ENCODE measurements around the gene NLRP11. TPM values are rescaled to one million over a fixed set of nuclear protein-coding genes. Genes with fewer than 3 reads are reported as not detected.
"Not testable (repeated sequence)": the region's sequence is repeated elsewhere in the genome, so short reads cannot be mapped to it uniquely, and the experiment has no call there.

Gene NLRP11
- polyA plus RNA-seq, 3 donors = not detected

GRCh38 chr19:55768818-55769217, 63.0 kb downstream of the NLRP11 start, which contains the start of gene RFPL4AL1:
RFPL4AL1 (plus strand) TSS chr19:55769118; CDS start chr19:55771805, 2,687 bp downstream.
- H3K4me3 Mint-ChIP-seq; H3K9ac ChIP-seq (ENCODE audit: insufficient read depth, low read length, poor library complexity, severe bottlenecking); intact Hi-C loops (cut with micrococcal nuclease); H3K9me3 ChIP-seq (replicated peaks in 1 of 2; ENCODE audit: control insufficient read depth in 1 of 2, insufficient read depth in 1 of 2, low read length in 2 of 2); H4K20me1 ChIP-seq (ENCODE audit: insufficient read depth, low read length); H3K36me3 Mint-ChIP-seq; H3K4me1 Mint-ChIP-seq; H3K4me3 ChIP-seq (replicated peaks in 1 of 3; ENCODE audit: low read depth in 2 of 3, low read length in 3 of 3); H3K4me2 ChIP-seq (replicated peaks; ENCODE audit: extremely low read depth, low read length, poor library complexity, severe bottlenecking); H2AFZ ChIP-seq (ENCODE audit: insufficient read depth, low read depth, low read length, poor library complexity, severe bottlenecking); H3K79me2 ChIP-seq (ENCODE audit: insufficient read depth, low read length); H3K36me3 ChIP-seq (replicated peaks in 1 of 2; ENCODE audit: control insufficient read depth in 1 of 2, insufficient read depth in 2 of 2, low read length in 2 of 2); DNase-seq; H3K27me3 Mint-ChIP-seq (ENCODE audit: low read depth in 3 of 3); H3K27me3 ChIP-seq (ENCODE audit: control insufficient read depth in 2 of 2, insufficient read depth in 2 of 2, low read length in 2 of 2): not testable (repeated sequence)
- H3K9me3 Mint-ChIP-seq = peaks cover 8 to 25% (median 21%) of the 10 kb centered on the region in 7 donors
- H3K27ac ChIP-seq (ENCODE audit: low read depth in 1 of 2, low read length in 2 of 2) = peak within 1 kb of the TSS in 1 of 2 donors; percentile 35
- 72% methylated on average over 2 of the region's 6 CpGs for WGBS (ENCODE audit: insufficient coverage)
- peak within 1 kb of the TSS in 1 of 7 donors; percentile 17 for H3K27ac Mint-ChIP-seq
- peaks cover 0 to 37% of the 10 kb centered on the region in 2 donors for H3K4me1 ChIP-seq (ENCODE audit: control insufficient read depth in 1 of 2, insufficient read depth in 2 of 2, low read length in 2 of 2)

DNA sequence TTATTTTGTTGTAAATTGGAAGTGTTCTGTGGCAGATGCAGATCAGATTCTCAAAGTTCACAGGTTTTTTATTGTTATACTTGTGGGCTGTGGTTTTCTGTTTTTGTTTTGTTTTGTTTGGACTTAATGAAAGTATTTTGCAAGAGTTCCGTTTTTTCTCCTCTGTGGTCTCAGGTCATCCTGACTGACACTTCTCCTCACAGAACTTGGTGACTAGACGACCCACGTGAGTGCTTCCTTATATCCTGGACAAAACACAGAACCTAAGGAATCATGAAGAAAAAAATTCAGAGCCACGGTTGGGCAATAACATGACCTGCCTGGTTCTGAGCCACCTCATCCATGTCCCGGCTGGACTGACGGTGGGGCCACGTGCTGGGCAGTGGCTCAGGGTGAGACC, 65.3 kb downstream of the NLRP11 start:
- DNase-seq = peak in 1 of 3 donors; percentile 87
- H3K9me3 ChIP-seq (replicated peaks in 1 of 2; ENCODE audit: control insufficient read depth in 1 of 2, insufficient read depth in 1 of 2, low read length in 2 of 2) = peaks cover 0 to 8% of the 10 kb centered on the region in 2 donors
- TF ChIP-seq, protein P1, sequence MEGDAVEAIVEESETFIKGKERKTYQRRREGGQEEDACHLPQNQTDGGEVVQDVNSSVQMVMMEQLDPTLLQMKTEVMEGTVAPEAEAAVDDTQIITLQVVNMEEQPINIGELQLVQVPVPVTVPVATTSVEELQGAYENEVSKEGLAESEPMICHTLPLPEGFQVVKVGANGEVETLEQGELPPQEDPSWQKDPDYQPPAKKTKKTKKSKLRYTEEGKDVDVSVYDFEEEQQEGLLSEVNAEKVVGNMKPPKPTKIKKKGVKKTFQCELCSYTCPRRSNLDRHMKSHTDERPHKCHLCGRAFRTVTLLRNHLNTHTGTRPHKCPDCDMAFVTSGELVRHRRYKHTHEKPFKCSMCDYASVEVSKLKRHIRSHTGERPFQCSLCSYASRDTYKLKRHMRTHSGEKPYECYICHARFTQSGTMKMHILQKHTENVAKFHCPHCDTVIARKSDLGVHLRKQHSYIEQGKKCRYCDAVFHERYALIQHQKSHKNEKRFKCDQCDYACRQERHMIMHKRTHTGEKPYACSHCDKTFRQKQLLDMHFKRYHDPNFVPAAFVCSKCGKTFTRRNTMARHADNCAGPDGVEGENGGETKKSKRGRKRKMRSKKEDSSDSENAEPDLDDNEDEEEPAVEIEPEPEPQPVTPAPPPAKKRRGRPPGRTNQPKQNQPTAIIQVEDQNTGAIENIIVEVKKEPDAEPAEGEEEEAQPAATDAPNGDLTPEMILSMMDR (IDR thresholded peaks at IDR 0.05) = no peak
- no peak overlapping the region for H2AFZ ChIP-seq (ENCODE audit: insufficient read depth, low read depth, low read length, poor library complexity, severe bottlenecking)
- H4K20me1 ChIP-seq (ENCODE audit: insufficient read depth, low read length) = no peaks in the 10 kb centered on the region
- peaks cover 0 to 3% (median 0%) of the 10 kb centered on the region in 3 donors for H3K27me3 Mint-ChIP-seq (ENCODE audit: low read depth in 3 of 3)
- peaks cover 8 to 25% (median 22%) of the 10 kb centered on the region in 7 donors for H3K9me3 Mint-ChIP-seq
- H3K4me2 ChIP-seq (replicated peaks; ENCODE audit: extremely low read depth, low read length, poor library complexity, severe bottlenecking) = no peak overlapping the region
- H3K4me1 Mint-ChIP-seq = peaks cover 1% of the 10 kb centered on the region
- H3K79me2 ChIP-seq (ENCODE audit: insufficient read depth, low read length) = no peaks in the 10 kb centered on the region
- H3K4me1 ChIP-seq (ENCODE audit: control insufficient read depth in 1 of 2, insufficient read depth in 2 of 2, low read length in 2 of 2) = peaks cover 0 to 37% of the 10 kb centered on the region in 2 donors
- H3K4me3 ChIP-seq (replicated peaks in 1 of 3; ENCODE audit: low read depth in 2 of 3, low read length in 3 of 3) = no peak overlapping the region
- H3K36me3 ChIP-seq (replicated peaks in 1 of 2; ENCODE audit: control insufficient read depth in 1 of 2, insufficient read depth in 2 of 2, low read length in 2 of 2) = no peaks in the 10 kb centered on the region
- whole genome bisulfite sequencing (ENCODE audit: insufficient coverage) = 49% methylated on average over 5 of the region's 7 CpGs
- peak overlapping the region in 1 of 2 donors; percentile 53 for H3K27ac ChIP-seq (ENCODE audit: low read depth in 1 of 2, low read length in 2 of 2)
- H3K9ac ChIP-seq (ENCODE audit: insufficient read depth, low read length, poor library complexity, severe bottlenecking) = no peak overlapping the region
- no peak overlapping the region for H3K4me3 Mint-ChIP-seq
- peak overlapping the region in 2 of 7 donors; percentile 56 to 82 for H3K27ac Mint-ChIP-seq
- intact Hi-C loops (cut with micrococcal nuclease) = no loop called here
- H3K36me3 Mint-ChIP-seq = no peaks in the 10 kb centered on the region
- H3K27me3 ChIP-seq (ENCODE audit: control insufficient read depth in 2 of 2, insufficient read depth in 2 of 2, low read length in 2 of 2) = no peaks in the 10 kb centered on the region

GRCh38 chr19:55758797-55759196, 73.0 kb downstream of the NLRP11 start, which contains the start of gene RFPL4A:
RFPL4A (plus strand) TSS chr19:55759097; CDS start chr19:55761801, 2,704 bp downstream.
- H3K4me3 Mint-ChIP-seq; H3K27me3 Mint-ChIP-seq (ENCODE audit: low read depth in 3 of 3): not testable (repeated sequence)

GRCh38 chr19:55756808-55757207, 75.0 kb downstream of the NLRP11 start:
- H3K79me2 ChIP-seq (ENCODE audit: insufficient read depth, low read length); H3K9me3 ChIP-seq (replicated peaks in 1 of 2; ENCODE audit: control insufficient read depth in 1 of 2, insufficient read depth in 1 of 2, low read length in 2 of 2); DNase-seq; intact Hi-C loops (cut with micrococcal nuclease); H3K27me3 ChIP-seq (ENCODE audit: control insufficient read depth in 2 of 2, insufficient read depth in 2 of 2, low read length in 2 of 2); H4K20me1 ChIP-seq (ENCODE audit: insufficient read depth, low read length); H3K4me3 ChIP-seq (replicated peaks in 1 of 3; ENCODE audit: low read depth in 2 of 3, low read length in 3 of 3); H3K4me2 ChIP-seq (replicated peaks; ENCODE audit: extremely low read depth, low read length, poor library complexity, severe bottlenecking); H3K27ac Mint-ChIP-seq; H3K27ac ChIP-seq (ENCODE audit: low read depth in 1 of 2, low read length in 2 of 2); H3K4me1 Mint-ChIP-seq; H3K36me3 Mint-ChIP-seq; H3K9ac ChIP-seq (ENCODE audit: insufficient read depth, low read length, poor library complexity, severe bottlenecking); H3K27me3 Mint-ChIP-seq (ENCODE audit: low read depth in 3 of 3); H3K36me3 ChIP-seq (replicated peaks in 1 of 2; ENCODE audit: control insufficient read depth in 1 of 2, insufficient read depth in 2 of 2, low read length in 2 of 2); H3K4me3 Mint-ChIP-seq; H2AFZ ChIP-seq (ENCODE audit: insufficient read depth, low read depth, low read length, poor library complexity, severe bottlenecking): not testable (repeated sequence)
- 76% methylated on average over 4 of the region's 4 CpGs for WGBS (ENCODE audit: insufficient coverage)
- peaks cover 10 to 33% (median 19%) of the 10 kb centered on the region in 7 donors for H3K9me3 Mint-ChIP-seq
- peaks cover 0 to 12% of the 10 kb centered on the region in 2 donors for H3K4me1 ChIP-seq (ENCODE audit: control insufficient read depth in 1 of 2, insufficient read depth in 2 of 2, low read length in 2 of 2)

More at GRCh38 chr19:55758797-55759196, 73.0 kb downstream of the NLRP11 start, which contains the start of gene RFPL4A:
- H3K79me2 ChIP-seq (ENCODE audit: insufficient read depth, low read length); H3K4me2 ChIP-seq (replicated peaks; ENCODE audit: extremely low read depth, low read length, poor library complexity, severe bottlenecking); H3K27ac ChIP-seq (ENCODE audit: low read depth in 1 of 2, low read length in 2 of 2); H2AFZ ChIP-seq (ENCODE audit: insufficient read depth, low read depth, low read length, poor library complexity, severe bottlenecking); H3K9me3 ChIP-seq (replicated peaks in 1 of 2; ENCODE audit: control insufficient read depth in 1 of 2, insufficient read depth in 1 of 2, low read length in 2 of 2); H3K36me3 ChIP-seq (replicated peaks in 1 of 2; ENCODE audit: control insufficient read depth in 1 of 2, insufficient read depth in 2 of 2, low read length in 2 of 2); intact Hi-C loops (cut with micrococcal nuclease); DNase-seq; H3K36me3 Mint-ChIP-seq; H3K4me1 Mint-ChIP-seq; H3K9ac ChIP-seq (ENCODE audit: insufficient read depth, low read length, poor library complexity, severe bottlenecking); H4K20me1 ChIP-seq (ENCODE audit: insufficient read depth, low read length); H3K27me3 ChIP-seq (ENCODE audit: control insufficient read depth in 2 of 2, insufficient read depth in 2 of 2, low read length in 2 of 2); H3K4me3 ChIP-seq (replicated peaks in 1 of 3; ENCODE audit: low read depth in 2 of 3, low read length in 3 of 3): not testable (repeated sequence)
- peaks cover 0 to 12% of the 10 kb centered on the region in 2 donors for H3K4me1 ChIP-seq (ENCODE audit: control insufficient read depth in 1 of 2, insufficient read depth in 2 of 2, low read length in 2 of 2)
- Mint-ChIP-seq H3K9me3 (peaks cover 7 to 24% (median 16%) of the 10 kb centered on the region in 7 donors), H3K27ac (peak within 1 kb of the TSS in 1 of 7 donors; percentile 85)
- WGBS (ENCODE audit: insufficient coverage) = 100% methylated on average over 1 of the region's 3 CpGs
